Mesodermal cell (in vitro differentiated cells): ENCODE results near the gene SULF2.

Experiments used
- H3K27ac ChIP-seq: 2 replicates; pipeline ENCODE4 v1.7.0; 2013; ENCODE audit warnings: mild to moderate bottlenecking, low read depth, low read length, moderate library complexity; ENCODE audit not compliant: severe bottlenecking
- H3K36me3 ChIP-seq: 2 replicates; pipeline ENCODE4 v1.7.1; 2013; ENCODE audit warnings: mild to moderate bottlenecking, low read length, moderate library complexity; ENCODE audit not compliant: control insufficient read depth, insufficient read depth
- H3K4me1 ChIP-seq: one replicate; pipeline ENCODE4 v1.7.1; 2013; ENCODE audit warnings: mild to moderate bottlenecking, low read length; ENCODE audit not compliant: insufficient read depth, control insufficient read depth, poor library complexity, severe bottlenecking
- H3K4me3 ChIP-seq: 2 replicates; pipeline ENCODE4 v1.7.0; 2013; ENCODE audit warnings: low read length, control low read depth, mild to moderate bottlenecking; ENCODE audit not compliant: insufficient read depth, poor library complexity, severe bottlenecking; ENCODE audit errors: extremely low read depth
- H3K9me3 ChIP-seq: 2 replicates; pipeline ENCODE4 v1.7.1; 2013; ENCODE audit warnings: mild to moderate bottlenecking, low read length, moderate library complexity; ENCODE audit not compliant: control insufficient read depth
- WGBS, 2 experiments: methylation state at CpG; one replicate each; pipeline ENCODE4 v1.1.5; 2013; ENCODE audit warnings: missing lambda C conversion rate in 2 of 2; ENCODE audit not compliant: insufficient coverage in 2 of 2; 5-methylcytosine and 5-hydroxymethylcytosine counted together

The SULF2 gene

GRCh38 chr20:47720636-47721427 is 64.4 kb downstream of the SULF2 start:
- Histone ChIP-seq H3K36me3 (peaks cover 35% of the 10 kb centered on the region), H3K4me3 (no peak overlapping the region)
- WGBS, 2 experiments, result 32 to 66% methylated on average over 3 to 5 of the region's 7 CpGs

GRCh38 chr20:47719625-47720024 is 65.7 kb downstream of the SULF2 start:
- H3K36me3 ChIP-seq, result peaks cover 35% of the 10 kb centered on the region
- WGBS, 2 experiments, result 94 to 100% methylated on average over 2 of the region's 2 CpGs

More at GRCh38 chr20:47720636-47721427, 64.4 kb downstream of the SULF2 start:
- H3K9me3 ChIP-seq, result no peaks in the 10 kb centered on the region
- H3K27ac ChIP-seq, result peak overlapping the region; percentile 32
- H3K4me1 ChIP-seq, result peaks cover 7% of the 10 kb centered on the region

GRCh38 chr20:47719211-47719610 is 66.1 kb downstream of the SULF2 start:
- H3K27ac ChIP-seq, result no peak overlapping the region
- peaks cover 35% of the 10 kb centered on the region for H3K36me3 ChIP-seq
- H3K4me3 ChIP-seq, result no peak overlapping the region
- no peaks in the 10 kb centered on the region for H3K4me1 ChIP-seq
- no peaks in the 10 kb centered on the region for H3K9me3 ChIP-seq
- WGBS, 2 experiments, result 100% methylated on average over 4 of the region's 4 CpGs; no CpG with 5 or more reads in 1 of the 2 experiments

More at GRCh38 chr20:47719625-47720024, 65.7 kb downstream of the SULF2 start:
- Histone ChIP-seq H3K27ac (no peak overlapping the region), H3K9me3 (no peaks in the 10 kb centered on the region), H3K4me3 (no peak overlapping the region), H3K4me1 (peaks cover 1% of the 10 kb centered on the region)

GRCh38 chr20:47718398-47718797 is 66.9 kb downstream of the SULF2 start:
- Histone ChIP-seq H3K4me3 (no peak overlapping the region), H3K36me3 (peaks cover 29% of the 10 kb centered on the region), H3K27ac (no peak overlapping the region), H3K4me1 (no peaks in the 10 kb centered on the region), H3K9me3 (no peaks in the 10 kb centered on the region)
- 94 to 96% methylated on average over 2 to 4 of the region's 4 CpGs for WGBS, 2 experiments

DNA sequence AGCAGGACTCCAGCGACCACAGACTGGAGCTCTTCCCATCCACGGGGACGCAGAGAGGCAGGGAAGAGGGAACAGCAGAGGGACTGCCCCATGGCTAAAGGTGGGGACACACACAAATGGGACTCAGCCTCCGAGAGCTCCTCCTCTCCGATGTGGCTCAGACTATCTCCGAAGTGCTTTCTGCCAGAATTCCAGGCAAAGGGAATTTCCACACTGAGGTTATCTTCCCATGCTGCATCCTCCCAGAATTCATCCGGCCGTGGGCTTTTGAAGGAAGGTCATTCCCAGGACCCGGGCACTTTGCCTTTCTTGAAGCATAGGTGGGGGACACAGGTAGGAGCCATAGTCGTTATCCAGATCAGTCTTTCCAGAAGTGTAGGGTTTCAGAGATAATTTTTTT is 67.9 kb downstream of the SULF2 start:
- H3K27ac ChIP-seq, result no peak overlapping the region
- peaks cover 22% of the 10 kb centered on the region for H3K36me3 ChIP-seq
- no peaks in the 10 kb centered on the region for H3K9me3 ChIP-seq
- 90 to 94% methylated on average over 7 to 10 of the region's 10 CpGs for WGBS, 2 experiments
- no peaks in the 10 kb centered on the region for H3K4me1 ChIP-seq
- H3K4me3 ChIP-seq, result no peak overlapping the region

DNA sequence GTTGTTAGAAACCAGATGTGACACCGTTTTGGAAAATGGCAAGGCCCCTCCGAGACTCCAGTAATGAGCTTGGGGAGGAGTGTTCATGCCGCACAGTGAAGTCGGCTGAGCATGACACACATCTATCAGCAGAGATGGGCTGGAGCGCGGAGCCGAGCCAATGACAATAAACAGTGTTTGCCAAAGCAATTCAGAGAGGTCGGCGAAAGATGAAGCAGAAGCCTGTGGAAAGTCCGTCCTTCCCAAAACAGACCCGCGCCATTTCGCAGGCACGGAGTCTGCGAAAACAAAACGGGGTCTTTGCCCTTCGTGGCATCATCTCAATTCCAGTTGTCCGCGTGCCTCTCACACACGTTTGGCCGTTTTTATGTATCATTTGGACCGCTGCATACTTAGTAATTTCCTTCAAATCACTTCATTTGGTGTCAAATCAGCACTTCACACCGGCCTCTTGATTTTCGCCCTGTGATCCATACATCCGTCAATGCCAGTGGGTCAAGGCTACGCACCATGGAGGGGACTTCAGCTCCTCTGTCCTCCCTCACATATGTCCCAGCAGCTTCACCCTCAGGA is 71.3 kb downstream of the SULF2 start:
- Histone ChIP-seq H3K9me3 (no peaks in the 10 kb centered on the region), H3K4me1 (no peaks in the 10 kb centered on the region), H3K36me3 (peaks cover 20% of the 10 kb centered on the region), H3K4me3 (no peak overlapping the region), H3K27ac (no peak overlapping the region)
- 95 to 96% methylated on average over 22 to 26 of the region's 26 CpGs for WGBS, 2 experiments

GRCh38 chr20:47713163-47713562 is 72.1 kb downstream of the SULF2 start:
- Histone ChIP-seq H3K36me3 (peaks cover 14% of the 10 kb centered on the region), H3K4me1 (no peaks in the 10 kb centered on the region), H3K27ac (no peak overlapping the region), H3K9me3 (no peaks in the 10 kb centered on the region), H3K4me3 (no peak overlapping the region)
- 94 to 95% methylated on average over 6 of the region's 6 CpGs for WGBS, 2 experiments

DNA sequence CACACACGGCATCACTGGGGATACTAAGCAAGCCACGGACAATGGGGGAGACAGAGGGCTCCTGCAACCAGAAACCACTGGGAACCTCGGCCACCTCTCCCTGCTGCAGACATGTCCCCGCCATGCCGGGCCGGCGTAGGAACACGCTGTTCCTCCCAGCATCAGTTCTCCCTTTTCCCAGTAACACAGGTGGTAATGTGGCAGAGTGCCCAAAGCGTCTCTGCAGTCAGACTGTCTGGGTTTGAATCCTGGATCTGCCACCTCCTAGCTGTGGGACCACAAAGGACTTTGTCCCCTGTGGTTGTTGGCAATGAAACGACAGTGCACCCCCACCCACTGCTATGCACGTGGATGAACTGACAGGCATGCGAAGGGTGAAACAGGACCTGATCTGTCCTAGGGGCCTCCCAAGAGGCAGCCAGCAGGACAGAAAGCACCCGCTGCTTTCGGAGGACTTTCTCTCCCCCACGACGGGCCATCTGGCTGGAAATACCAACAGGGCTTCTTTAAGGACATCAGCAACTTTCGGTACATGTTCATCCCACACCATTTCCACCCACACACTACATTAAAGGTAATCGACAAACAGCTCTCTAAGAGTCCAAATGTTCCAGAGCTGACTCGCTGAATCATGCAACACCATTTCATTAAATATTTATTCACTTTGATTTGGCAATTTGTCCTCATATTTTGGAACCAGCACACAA is 74.1 kb downstream of the SULF2 start:
- Histone ChIP-seq H3K4me1 (no peaks in the 10 kb centered on the region), H3K4me3 (no peak overlapping the region), H3K36me3 (peaks cover 4% of the 10 kb centered on the region), H3K27ac (no peak overlapping the region), H3K9me3 (no peaks in the 10 kb centered on the region)
- WGBS, 2 experiments, result 85 to 88% methylated on average over 15 to 18 of the region's 19 CpGs

DNA sequence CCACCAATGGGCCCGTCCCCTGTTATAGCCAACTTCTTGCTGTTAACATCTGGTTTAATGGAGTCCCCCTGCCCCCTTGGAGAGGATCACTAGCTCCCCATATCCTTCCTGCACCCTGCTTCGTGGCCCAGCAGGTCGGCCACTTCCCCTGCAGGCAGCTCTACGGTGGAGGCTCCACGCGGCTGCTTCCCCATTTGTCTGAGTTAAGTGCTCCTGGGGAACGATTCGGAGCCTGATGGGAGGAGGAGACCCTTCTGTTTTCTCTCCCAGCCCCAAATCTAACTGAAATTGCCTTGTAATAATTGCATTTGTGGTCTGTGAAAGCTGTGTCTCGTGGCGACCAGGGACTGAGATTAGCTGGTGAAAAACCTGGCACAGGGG is 74.6 kb downstream of the SULF2 start:
- WGBS, 2 experiments, result 91 to 94% methylated on average over 2 to 6 of the region's 10 CpGs
- Histone ChIP-seq H3K4me3 (no peak overlapping the region), H3K27ac (no peak overlapping the region), H3K9me3 (no peaks in the 10 kb centered on the region), H3K4me1 (peaks cover 1% of the 10 kb centered on the region), H3K36me3 (peaks cover 4% of the 10 kb centered on the region)

DNA sequence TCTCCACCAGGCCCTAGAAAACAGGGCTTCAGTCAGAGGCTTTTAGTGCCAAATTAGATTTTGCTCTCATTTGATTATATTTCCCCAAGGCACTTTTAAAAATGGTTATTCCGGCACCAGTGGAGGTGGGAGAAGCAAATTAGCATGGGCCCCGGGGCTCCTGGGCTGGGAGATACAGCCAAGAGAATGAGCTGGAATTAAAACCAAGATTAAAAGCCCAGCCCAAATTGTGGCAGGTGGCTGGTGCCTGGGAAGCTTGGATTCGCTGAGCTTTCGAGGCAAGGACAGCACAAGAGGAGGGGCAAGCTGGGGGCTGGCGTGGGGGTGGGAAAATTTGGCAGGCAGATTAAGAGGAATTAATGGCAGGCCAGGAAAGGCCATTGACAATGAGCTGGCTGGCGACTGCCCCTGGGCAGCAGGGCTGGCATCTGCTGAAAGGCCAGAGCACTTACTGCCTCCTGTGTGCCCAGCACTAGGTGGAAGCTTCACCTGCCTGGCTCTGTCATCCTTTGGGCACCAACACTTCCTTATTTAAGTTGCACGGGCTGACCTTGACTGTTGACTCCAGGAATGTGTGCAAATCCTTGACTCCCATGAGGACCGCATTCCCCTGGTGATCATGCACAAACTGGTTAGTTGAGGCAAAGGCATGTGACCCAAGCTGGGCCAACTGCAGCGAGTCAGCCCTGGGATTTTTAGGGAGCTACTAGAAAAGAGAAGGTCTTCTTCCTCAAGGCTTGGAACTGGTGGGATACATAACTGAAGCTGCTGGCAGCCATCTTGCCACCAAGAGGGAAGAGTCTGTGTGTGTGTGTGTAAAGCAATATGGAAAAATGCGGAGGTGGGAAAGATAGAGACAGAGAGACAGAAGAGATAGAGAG is 76.1 kb downstream of the SULF2 start:
- WGBS, 2 experiments, result 96% methylated on average over 9 to 10 of the region's 10 CpGs
- peaks cover 6% of the 10 kb centered on the region for H3K36me3 ChIP-seq
- H3K9me3 ChIP-seq, result no peaks in the 10 kb centered on the region
- H3K27ac ChIP-seq, result no peak overlapping the region
- H3K4me3 ChIP-seq, result no peak overlapping the region
- peaks cover 11% of the 10 kb centered on the region for H3K4me1 ChIP-seq
